Gastrocnemius medialis (tissue), 4 donors: ENCODE results near the gene ITGA2B.

Source experiments
- CTCF ChIP-seq, 5 experiments: fragments of 450-650 bp in 3 of 5; fragments of 200-600 bp in 2 of 5; sonication (generic) in 2 of 5; IDR thresholded peaks in 4 of 5; conservative IDR thresholded peaks in 1 of 5; 1 replicate in 4 of 5; 2 replicates in 1 of 5; pipeline ENCODE4 v1.5.1; 2016 to 2019; ENCODE audit warnings: antibody characterized with exemption in 5 of 5, mild to moderate bottlenecking in 3 of 5, moderate library complexity in 3 of 5
- POLR2A ChIP-seq, 2 donors: fragments of 450-650 bp; IDR thresholded peaks; one replicate each; pipeline ENCODE4 v1.6.1; 2017; ENCODE audit warnings: antibody characterized with exemption in 2 of 2, mild to moderate bottlenecking in 2 of 2, moderate library complexity in 2 of 2

- TF ChIP-seq POLR2A (IDR thresholded peaks at IDR 0.05) = no peak
- no peak for TF ChIP-seq CTCF (IDR thresholded peaks at IDR 0.05 in 4 of 5, conservative IDR thresholded peaks at IDR 0.05 in 1 of 5)
These were observed 25.1 kb upstream of the ITGA2B start for GRCh38 chr17:44414394-44415155.
